ENCODE results near the gene CKLF.
"Not testable (repeated sequence)": the region's sequence is repeated elsewhere in the genome, so short reads cannot be mapped to it uniquely, and the experiment has no call there.

Gene CKLF, protein sequence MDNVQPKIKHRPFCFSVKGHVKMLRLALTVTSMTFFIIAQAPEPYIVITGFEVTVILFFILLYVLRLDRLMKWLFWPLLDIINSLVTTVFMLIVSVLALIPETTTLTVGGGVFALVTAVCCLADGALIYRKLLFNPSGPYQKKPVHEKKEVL

GRCh38 chr16:66552286-66553177, at the start of gene CKLF:
CKLF (plus strand) TSS chr16:66552576; CDS start chr16:66552716, 140 bp downstream.
- peak; percentile 91 for DNase-seq (ENCODE audit: low spot score)

DNA sequence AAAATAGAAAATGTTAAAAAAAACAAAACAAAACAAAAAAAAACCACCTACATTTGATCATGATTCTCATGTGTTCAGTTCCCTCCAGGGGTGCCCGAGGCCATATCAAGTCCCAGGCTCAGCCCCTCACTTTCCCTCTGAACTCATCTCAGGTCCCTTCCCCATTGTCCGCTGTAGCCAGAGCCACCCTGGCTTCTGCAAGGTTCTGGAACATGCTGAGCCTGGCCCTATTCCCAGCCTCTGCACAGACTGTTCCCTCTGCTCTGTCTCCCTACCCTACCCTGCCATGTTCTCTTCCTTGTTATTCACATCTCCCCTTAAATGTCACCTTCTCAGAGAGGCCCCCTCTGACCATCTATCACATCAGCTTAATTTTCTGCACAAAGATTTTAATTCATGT, 49.3 kb upstream of the CKLF start:
- DNase-seq (ENCODE audit: low spot score): no peak

DNA sequence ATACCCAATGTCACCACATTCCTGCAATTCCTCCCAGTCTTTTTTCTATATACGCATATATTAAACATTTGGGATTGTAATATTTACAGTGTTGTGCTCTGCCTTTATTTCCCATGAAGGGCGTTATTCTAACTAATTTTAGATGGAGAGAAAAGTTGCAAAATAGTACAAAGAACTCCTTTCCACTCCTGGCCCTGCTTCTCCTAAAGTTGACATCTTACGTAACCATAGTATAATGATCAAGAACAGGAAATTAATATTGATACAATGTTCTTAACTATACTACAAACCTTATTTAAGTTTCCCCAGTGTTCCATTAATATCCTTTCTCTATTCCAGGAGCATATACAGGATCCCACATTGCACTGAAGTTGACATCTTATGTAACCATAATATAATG, 48.8 kb upstream of the CKLF start:
- no peak for DNase-seq (ENCODE audit: low spot score)

GRCh38 chr16:66507731-66508239, 44.6 kb upstream of the CKLF start:
- DNase-seq (ENCODE audit: low spot score): no peak

GRCh38 chr16:66508248-66508913, 44.0 kb upstream of the CKLF start:
- no peak for DNase-seq (ENCODE audit: low spot score)

DNA sequence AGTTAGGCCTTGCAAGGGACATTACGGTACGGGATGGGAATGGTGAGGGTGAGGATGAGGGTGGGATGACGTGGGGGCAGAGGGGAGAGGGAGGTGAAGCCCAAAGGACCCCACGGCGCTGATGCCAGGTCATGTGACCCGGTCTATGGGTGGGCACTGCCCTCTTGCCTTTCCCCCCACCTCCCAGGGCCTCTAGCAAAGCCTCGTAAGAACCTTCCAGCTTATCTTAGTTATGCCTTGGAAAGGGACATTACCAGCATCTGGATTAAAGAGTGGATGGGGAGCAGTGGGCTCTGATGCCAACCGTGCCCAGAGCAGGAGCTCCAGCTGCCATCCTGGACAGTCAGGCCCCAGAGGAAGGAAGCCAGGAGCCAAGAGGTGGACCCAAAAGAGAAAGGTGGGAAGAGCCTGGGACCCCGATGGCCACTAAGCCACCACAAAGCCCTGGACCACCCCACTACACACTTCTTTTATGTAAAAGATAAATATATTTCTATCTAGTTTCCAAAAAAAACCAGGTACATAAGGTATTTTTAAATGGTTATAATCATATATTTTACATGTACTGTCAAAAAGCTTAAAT, 43.4 kb upstream of the CKLF start:
- DNase-seq (ENCODE audit: low spot score): no peak

GRCh38 chr16:66509576-66509975, 42.8 kb upstream of the CKLF start:
- no peak for DNase-seq (ENCODE audit: low spot score)

- no peak for DNase-seq (ENCODE audit: low spot score)
Measured at GRCh38 chr16:66510298-66510697, 42.1 kb upstream of the CKLF start.

GRCh38 chr16:66510711-66511601, 41.4 kb upstream of the CKLF start:
- no peak for DNase-seq (ENCODE audit: low spot score)

- peak; percentile 19 for DNase-seq (ENCODE audit: low spot score)
Measured at GRCh38 chr16:66511602-66512271, 40.6 kb upstream of the CKLF start.

GRCh38 chr16:66512272-66513110, 39.9 kb upstream of the CKLF start:
- DNase-seq (ENCODE audit: low spot score): no peak

DNA sequence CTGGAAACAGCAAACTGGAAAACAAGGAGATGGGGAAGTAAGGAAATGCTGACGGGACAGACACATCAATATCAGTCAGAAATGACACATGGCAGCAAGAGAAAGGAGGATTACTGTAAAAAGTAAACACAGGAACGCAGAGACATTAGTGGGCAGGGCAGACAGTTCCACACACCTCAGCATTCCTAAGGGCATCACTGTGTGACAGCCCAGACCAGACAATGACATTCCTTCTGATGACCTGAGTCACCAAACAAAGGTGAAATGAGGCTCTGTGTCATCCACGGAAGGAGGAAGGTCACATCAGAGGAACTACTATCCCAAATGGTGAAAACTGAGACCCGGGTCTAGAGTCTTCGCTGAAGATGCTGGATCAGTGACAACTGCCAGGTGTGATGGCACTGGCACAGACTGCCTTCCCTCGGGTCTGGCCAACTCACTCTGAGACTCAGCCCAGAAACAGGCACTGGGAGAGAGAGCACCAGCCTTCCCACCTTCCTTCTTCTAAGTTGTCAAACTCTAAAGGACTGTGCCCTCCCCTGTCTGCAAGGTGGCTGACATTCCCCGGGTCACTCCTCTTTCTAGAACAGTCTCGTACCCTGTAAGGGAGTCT, 39.2 kb upstream of the CKLF start:
- DNase-seq (ENCODE audit: low spot score): no peak

- not testable (repeated sequence) for DNase-seq (ENCODE audit: low spot score)
Measured at GRCh38 chr16:66514391-66514790, 38.0 kb upstream of the CKLF start.

DNA sequence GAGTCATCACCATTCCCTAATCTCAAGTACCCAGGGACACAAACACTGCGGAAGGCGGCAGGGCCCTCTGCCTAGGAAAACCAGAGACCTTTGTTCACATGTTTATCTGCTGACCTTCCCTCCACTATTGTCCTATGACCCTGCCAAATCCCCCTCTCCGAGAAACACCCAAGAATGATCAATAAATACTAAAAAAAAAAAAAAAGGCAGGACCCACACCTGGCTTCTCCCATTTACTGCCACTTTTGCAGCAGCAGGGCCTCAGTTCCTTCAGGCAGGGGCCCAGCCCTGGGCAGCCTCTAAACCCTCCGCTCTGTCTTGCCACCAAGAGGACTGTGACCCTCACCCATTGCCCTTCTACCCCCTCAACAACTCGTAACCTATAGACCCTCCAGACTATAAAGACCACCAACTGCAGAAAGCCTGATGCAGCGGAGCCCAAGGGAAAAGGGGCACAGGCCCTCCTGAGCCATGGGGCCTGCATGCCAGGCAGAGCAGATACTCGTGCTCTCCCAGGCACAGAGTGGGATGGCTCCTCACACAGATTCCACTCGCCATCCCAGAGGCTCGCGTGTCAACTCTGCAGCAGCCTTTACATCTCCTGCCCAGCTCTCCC, 37.3 kb upstream of the CKLF start:
- DNase-seq (ENCODE audit: low spot score): not testable (repeated sequence)

DNA sequence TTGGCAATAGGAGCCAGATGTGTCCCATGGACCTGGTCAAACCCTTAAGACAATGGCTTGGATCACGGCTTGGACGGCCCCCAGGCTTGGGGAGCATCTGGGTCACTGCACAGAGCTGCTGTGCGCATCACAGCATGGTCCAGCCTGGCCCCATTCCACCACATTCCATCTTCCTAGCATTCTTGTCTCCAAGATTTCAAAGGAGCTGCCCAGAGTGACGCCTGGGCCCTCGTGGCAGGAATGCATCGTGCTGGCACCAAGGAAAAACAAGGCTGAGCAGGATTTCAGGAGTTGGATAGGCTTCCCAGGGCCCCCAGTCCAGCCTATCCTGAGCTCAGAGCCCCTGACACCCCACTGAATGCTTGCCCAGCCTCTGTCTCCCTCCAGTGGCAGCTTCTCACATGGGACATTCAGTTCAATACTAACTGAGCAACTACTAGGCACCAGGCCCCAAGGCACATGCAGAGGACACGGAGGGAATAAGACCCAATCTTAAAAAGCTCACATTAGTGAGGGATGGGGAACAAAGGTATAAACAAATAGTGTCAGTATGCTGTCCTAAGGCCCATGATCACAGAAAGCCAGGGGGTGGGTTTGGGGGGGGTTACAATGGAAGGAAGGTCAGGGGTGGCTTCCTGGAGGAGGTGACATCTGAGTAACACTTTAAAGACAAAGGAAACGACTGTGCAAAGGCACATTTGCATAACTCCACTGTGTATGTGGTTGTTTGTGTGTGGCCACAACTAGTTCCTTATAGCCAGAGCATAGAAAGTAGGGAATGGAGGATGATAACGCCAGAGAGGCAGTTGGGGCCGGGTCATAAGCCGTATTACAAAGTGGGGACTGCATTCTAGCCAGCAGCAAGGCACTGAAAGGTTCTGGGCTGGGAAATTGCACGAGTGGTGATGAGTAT, 36.5 kb upstream of the CKLF start:
- peak; percentile 34 for DNase-seq (ENCODE audit: low spot score)

- DNase-seq (ENCODE audit: low spot score): no peak
Measured at GRCh38 chr16:66516509-66516807, 35.9 kb upstream of the CKLF start.

GRCh38 chr16:66516808-66517585, 35.4 kb upstream of the CKLF start:
- DNase-seq (ENCODE audit: low spot score): peak; percentile 90

Data from CD4-positive, alpha-beta T cell treated with Interleukin-6 at 100 ng/mL for 8 hours (primary cell).